GM12878 (cell line): ENCODE data around the gene GPC3. TPM values are rescaled to one million over a fixed set of nuclear protein-coding genes. Genes with fewer than 3 reads are reported as not detected.

Experiments used
- ATAC-seq: fragments of 200-7000 bp; cut with Tn5 transposase; 3 replicates; pipeline ENCODE4 v1.9.1; 2020; ENCODE audit warnings: mild to moderate bottlenecking, moderate library complexity
- BruUV-seq: library from RNA; stranded (reverse); fragments of 400-500 nt; replicated peaks from 2 replicates; lab custom pipeline; 2021; lab: Mats Ljungman, UMichigan
- CTCF ChIA-PET: fragments of 300-600 bp; sonication (Branson Sonifier 250); formaldehyde crosslinking; extraction: SDS; loops from one replicate; lab custom pipeline; 2021; ENCODE audit warnings: inconsistent platforms; lab: Yijun Ruan, JAX
- POLR2A ChIA-PET: fragments of 350-600 bp; formaldehyde crosslinking; extraction: SDS; loops from one replicate; lab custom pipeline; 2021; ENCODE audit warnings: inconsistent platforms; lab: Charles Lee
- RAD21 ChIA-PET: fragments of 300-600 bp; sonication (Branson Sonifier 250); formaldehyde crosslinking; loops from one replicate; lab custom pipeline; 2023; ENCODE audit warnings: antibody characterized with exemption; ENCODE audit not compliant: unreplicated experiment; lab: Charles Lee
- SMC1A ChIA-PET: fragments of 300-600 bp; sonication (Branson Sonifier 250); formaldehyde crosslinking; loops from one replicate; lab custom pipeline; 2023; ENCODE audit not compliant: unreplicated experiment, uncharacterized antibody; lab: Charles Lee
- DNase-seq: peaks from one replicate; pipeline ENCODE4 v3.0.0-alpha.2; 2011; ENCODE audit warnings: low read depth, low spot score
- FAIRE-seq: peaks from 3 replicates; lab custom pipeline; 2011; peaks lifted over from hg19 to GRCh38; lab: Jason Lieb, UNC
- H2AFZ ChIP-seq: 2 replicates; pipeline ENCODE4 v1.6.0; 2011; ENCODE audit warnings: low read depth, low read length, control low read depth; ENCODE audit not compliant: control insufficient read depth
- H3K27ac ChIP-seq: 2 replicates; pipeline ENCODE4 v1.5.1; 2011; ENCODE audit warnings: control low read depth; ENCODE audit not compliant: control insufficient read depth, insufficient read depth
- H3K27me3 ChIP-seq, 2 experiments: replicated peaks in 1 of 2; 2 replicates each; pipeline versions ENCODE4 v1.6.0 to v1.6.1; 2011; ENCODE audit warnings: low read length in 1 of 2; ENCODE audit not compliant: control insufficient read depth in 2 of 2, insufficient read depth in 2 of 2
- H3K36me3 ChIP-seq, 2 experiments: 2 replicates each; pipeline ENCODE4 v1.5.1; 2011; ENCODE audit warnings: low read length in 1 of 2; ENCODE audit not compliant: control insufficient read depth in 2 of 2, insufficient read depth in 2 of 2
- H3K4me1 ChIP-seq: 2 replicates; pipeline ENCODE4 v1.6.1; 2011; ENCODE audit warnings: mild to moderate bottlenecking, low read length, moderate library complexity, mixed read lengths; ENCODE audit not compliant: control insufficient read depth, insufficient read depth
- H3K4me2 ChIP-seq: 2 replicates; pipeline ENCODE4 v1.6.0; 2011; ENCODE audit warnings: control low read depth; ENCODE audit not compliant: control insufficient read depth, insufficient read depth
- H3K4me3 ChIP-seq: fragments of 200-600 bp; sonication (generic); 2 replicates; pipeline ENCODE4 v1.5.1; 2016
- H3K79me2 ChIP-seq: 2 replicates; pipeline ENCODE4 v1.6.0; 2011; ENCODE audit warnings: low read length; ENCODE audit not compliant: control insufficient read depth, insufficient read depth
- H3K9ac ChIP-seq: 2 replicates; pipeline ENCODE4 v1.8.0; 2011; ENCODE audit warnings: low read length, control low read depth, mixed read lengths; ENCODE audit not compliant: control insufficient read depth, insufficient read depth
- H3K9me3 ChIP-seq: replicated peaks from 3 replicates; pipeline ENCODE4 v1.5.1; 2011; ENCODE audit warnings: mild to moderate bottlenecking, low read length; ENCODE audit not compliant: control insufficient read depth, insufficient read depth
- H4K20me1 ChIP-seq: 2 replicates; pipeline ENCODE4 v1.6.0; 2011; ENCODE audit not compliant: control insufficient read depth, insufficient read depth
- ATF3 ChIP-seq: IDR thresholded peaks from 2 replicates; pipeline ENCODE4 v1.6.1; 2011; ENCODE audit warnings: low read depth, mild to moderate bottlenecking, low read length, moderate library complexity, borderline replicate concordance; ENCODE audit errors: extremely low read depth
- CHD2 ChIP-seq: IDR thresholded peaks from 2 replicates; pipeline ENCODE4 v1.6.1; 2011; ENCODE audit warnings: low read depth, low read length, improper control_type of control experiment, borderline replicate concordance
- E2F4 ChIP-seq: IDR thresholded peaks from 2 replicates; pipeline ENCODE4 v1.6.1; 2012; ENCODE audit warnings: low read depth, low read length, improper control_type of control experiment
- EED ChIP-seq: sonication (generic); IDR thresholded peaks from 2 replicates; pipeline ENCODE4 v1.6.1; 2016; ENCODE audit warnings: antibody characterized with exemption, low read depth
- FOS ChIP-seq: IDR thresholded peaks from 3 replicates; pipeline ENCODE4 v1.6.1; 2011; ENCODE audit warnings: borderline replicate concordance; ENCODE audit not compliant: insufficient read length; ENCODE audit errors: extremely low read depth
- FOXM1 ChIP-seq: IDR thresholded peaks from 2 replicates; pipeline ENCODE4 v1.6.1; 2012; ENCODE audit warnings: low read depth, mild to moderate bottlenecking, inconsistent platforms, low read length, moderate library complexity
- HDAC6 ChIP-seq: fragments of 200-600 bp; sonication (generic); IDR thresholded peaks from one replicate; pipeline ENCODE4 v1.8.0; 2017; ENCODE audit warnings: antibody characterized with exemption; ENCODE audit not compliant: unreplicated experiment
- IKZF2 ChIP-seq, 2 experiments: fragments of 450-650 bp; IDR thresholded peaks; 2 replicates each; pipeline ENCODE4 v1.6.1; 2017; ENCODE audit warnings: mild to moderate bottlenecking in 2 of 2, moderate library complexity in 2 of 2
- MTA2 ChIP-seq: fragments of 450-650 bp; IDR thresholded peaks from 2 replicates; pipeline ENCODE4 v1.6.1; 2016; ENCODE audit warnings: low read depth, mild to moderate bottlenecking, moderate library complexity
- PAX8 ChIP-seq: fragments of 450-650 bp; IDR thresholded peaks from 2 replicates; pipeline ENCODE4 v1.6.1; 2017; ENCODE audit warnings: mild to moderate bottlenecking, moderate library complexity
- RB1 ChIP-seq: fragments of 450-650 bp; formaldehyde crosslinking; IDR thresholded peaks from 2 replicates; pipeline ENCODE4 v1.6.1; 2017; ENCODE audit warnings: mild to moderate bottlenecking, borderline replicate concordance
- RUNX3 ChIP-seq: IDR thresholded peaks from 2 replicates; pipeline ENCODE4 v1.6.1; 2012; ENCODE audit warnings: low read length, inconsistent platforms
- TBL1XR1 ChIP-seq: IDR thresholded peaks from 2 replicates; pipeline ENCODE4 v1.6.1; 2012; ENCODE audit warnings: low read depth, low read length, improper control_type of control experiment
- ZBED1 ChIP-seq: IDR thresholded peaks from 2 replicates; pipeline ENCODE4 v1.6.1; 2016; ENCODE audit warnings: borderline replicate concordance
- ZNF384 ChIP-seq: IDR thresholded peaks from 2 replicates; pipeline ENCODE4 v1.6.1; 2012; ENCODE audit warnings: low read depth, mild to moderate bottlenecking, low read length, improper control_type of control experiment, borderline replicate concordance
- WGBS: methylation state at CpG from one replicate; pipeline ENCODE4 v1.1.6; 2016; ENCODE audit warnings: low lambda C conversion rate; ENCODE audit not compliant: insufficient replicate concordance, insufficient coverage; ENCODE audit errors: missing lambda C conversion rate; 5-methylcytosine and 5-hydroxymethylcytosine counted together
- in situ Hi-C: fragments of 300-500 bp; cut with MboI; formaldehyde crosslinking; loops from 9 replicates; pipeline ENCODE4 v1.14.3; 2018; ENCODE audit warnings: mixed read lengths
- intact Hi-C: fragments of 100-400 bp; cut with micrococcal nuclease; formaldehyde crosslinking; loops from one replicate; pipeline ENCODE4 v1.14.2; 2022; ENCODE audit not compliant: unreplicated experiment
- polyA plus RNA-seq, 11 experiments: library from polyadenylated mRNA; depleted of rRNA in 4 of 11; unstranded in 6 of 11; stranded (reverse) in 5 of 11; fragments of >200 nt; fragmentation: Nextera tagmentation in 4 of 11; fragmentation: Illumina TruSeq in 1 of 11; extraction: Ambion mirVana in 4 of 11; extraction: Trizol in 1 of 11; gene quantifications; 1 replicate in 1 of 11; 2 replicates in 10 of 11; pipeline versions ENCODE4 v1.2.1 to v1.2.3, GENCODE V29; 2011 to 2016; ENCODE audit warnings: inconsistent platforms in 2 of 11, missing spikeins in 2 of 11, low read depth in 1 of 11
- total RNA-seq, 4 experiments: library from RNA; depleted of rRNA in 3 of 4; stranded (reverse); fragments of >200 nt in 3 of 4; fragmentation: Illumina TruSeq in 1 of 4; extraction: Trizol in 1 of 4; gene quantifications; 2 replicates each; pipeline versions ENCODE4 v1.2.1 to v1.2.3, GENCODE V29; 2013 to 2021

Gene GPC3
- total and polyA plus RNA-seq, 10 of the 15 experiments (the other 5 are each of a cell fraction or from before 2014, with no cell fraction given): 0.09 to 0.82 TPM; not detected in 8

- H4K20me1 ChIP-seq: no peaks in the 10 kb centered on the region
- RAD21 ChIA-PET: no interaction called here
- H3K4me3 ChIP-seq: no peak overlapping the region
- no peaks in the 10 kb centered on the region for H3K27me3 ChIP-seq
- no peaks in the 10 kb centered on the region for H3K36me3 ChIP-seq
- ATAC-seq: no peak
- WGBS: 83% methylated on average over 3 of the region's 3 CpGs
- H3K27ac ChIP-seq: no peak overlapping the region
- H2AFZ ChIP-seq: no peak overlapping the region
- in situ Hi-C loops: no loop called here
- SMC1A ChIA-PET: no interaction called here
- no TSS peak for BruUV-seq
- H3K9me3 ChIP-seq: no peaks in the 10 kb centered on the region
- no peak for DNase-seq
- no peak for FAIRE-seq
- intact Hi-C loops: no loop called here
- POLR2A ChIA-PET: no interaction called here
- H3K79me2 ChIP-seq: no peaks in the 10 kb centered on the region
- no peak overlapping the region for H3K4me2 ChIP-seq
- H3K9ac ChIP-seq: no peak overlapping the region
- CTCF ChIA-PET: no interaction called here
- no peaks in the 10 kb centered on the region for H3K4me1 ChIP-seq
- TF ChIP-seq ZBED1 (no peak), RB1 (no peak), ZNF384 (no peak)
Measured at GRCh38 chrX:133905305-133905704, 80.1 kb downstream of the GPC3 start.

DNA sequence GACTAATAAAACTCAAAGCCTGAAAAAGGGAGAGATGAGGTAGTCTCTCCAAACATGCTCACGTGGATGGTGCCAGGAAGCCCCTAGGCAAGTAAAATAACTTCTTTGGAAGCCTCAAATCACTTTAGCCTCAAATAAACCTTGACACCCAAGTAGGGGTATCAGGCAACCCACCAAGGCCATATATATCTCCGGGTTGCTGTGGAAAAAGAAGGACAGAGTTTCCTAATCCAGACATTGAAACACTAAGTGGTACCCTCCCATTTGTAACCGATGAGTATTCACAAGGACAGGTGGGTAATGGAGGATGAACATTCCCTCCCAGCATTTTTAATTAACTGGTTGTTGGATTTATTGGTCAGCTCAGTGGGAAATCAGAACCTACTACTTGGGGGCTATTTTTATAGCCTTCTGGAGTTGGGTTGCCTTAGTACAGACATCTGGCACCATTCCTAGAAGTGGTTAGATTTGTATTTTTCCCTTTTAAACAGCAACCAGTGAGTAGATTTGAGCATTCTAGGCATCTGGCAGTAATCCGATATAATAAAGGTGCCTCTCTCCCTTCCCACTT is 87.7 kb downstream of the GPC3 start:
- DNase-seq (no peak), FAIRE-seq (no peak), ATAC-seq (no peak)
- in situ Hi-C loops (no loop called here), intact Hi-C loops (no loop called here)
- ChIA-PET POLR2A (no interaction called here), CTCF (interaction anchor here (1.3 kb wide), 1 partner anchor 58 kb away, joined by 3 read pairs; no protein-coding TSS in a partner anchor), SMC1A (interaction anchor here (1.0 kb wide), 1 partner anchor 16 kb away, joined by 3 read pairs; no protein-coding TSS in a partner anchor), RAD21 (no interaction called here)
- Histone ChIP-seq H3K27ac (no peak overlapping the region), H3K36me3 (no peaks in the 10 kb centered on the region), H3K4me3 (no peak overlapping the region), H3K4me1 (no peaks in the 10 kb centered on the region), H2AFZ (no peak overlapping the region), H4K20me1 (no peaks in the 10 kb centered on the region), H3K9ac (no peak overlapping the region), H3K27me3 (no peaks in the 10 kb centered on the region), H3K4me2 (no peak overlapping the region), H3K9me3 (no peaks in the 10 kb centered on the region), H3K79me2 (no peaks in the 10 kb centered on the region)
- 25% methylated on average over 4 of the region's 4 CpGs for WGBS
- no TSS peak for BruUV-seq
- TF ChIP-seq ZNF384 (no peak), EED (no peak), TBL1XR1 (no peak), CHD2 (no peak), HDAC6 (no peak), IKZF2 (IDR thresholded peaks at IDR 0.05) (no peak), PAX8 (no peak), RUNX3 (no peak), FOXM1 (no peak), FOS (no peak), ATF3 (no peak), MTA2 (no peak), E2F4 (no peak)
